ENCODE measurements around the gene CNTNAP2.

DNA sequence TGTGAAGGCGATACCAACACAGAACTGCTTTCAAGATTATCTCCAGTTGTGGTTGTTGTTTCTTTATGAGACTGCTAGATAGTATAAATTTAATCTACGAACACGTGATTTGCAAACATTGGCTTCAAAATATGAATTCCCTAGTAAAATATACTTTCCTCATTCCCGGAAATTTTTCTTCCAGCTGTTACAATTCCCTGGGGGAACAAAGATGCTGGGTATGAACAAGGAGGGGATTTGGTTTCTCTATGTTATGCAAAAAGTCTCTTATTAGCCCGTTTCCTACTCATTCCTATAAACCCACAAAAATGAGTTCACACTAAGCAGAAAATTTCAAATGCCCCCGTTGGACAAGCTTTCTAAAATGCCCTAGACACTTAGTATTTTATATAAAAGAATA is 928.3 kb downstream of the CNTNAP2 start:
- TF ChIP-seq POLR2A (IDR thresholded peaks at IDR 0.05) (no peak), CTCF (IDR thresholded peaks at IDR 0.05) (no peak), POLR2AphosphoS5 (IDR thresholded peaks at IDR 0.05) (no peak)
